GM18502 (cell line): ENCODE results near the gene CHRNE.
"Not testable (repeated sequence)": the region's sequence is repeated elsewhere in the genome, so short reads cannot be mapped to it uniquely, and the experiment has no call there.

Experiments used
- ATAC-seq: cut with Tn5 transposase; IDR thresholded peaks from one replicate; pipeline ENCODE4 v1.9.1; 2021; ENCODE audit warnings: mild to moderate bottlenecking; ENCODE audit not compliant: unreplicated experiment, poor library complexity

Gene CHRNE

DNA sequence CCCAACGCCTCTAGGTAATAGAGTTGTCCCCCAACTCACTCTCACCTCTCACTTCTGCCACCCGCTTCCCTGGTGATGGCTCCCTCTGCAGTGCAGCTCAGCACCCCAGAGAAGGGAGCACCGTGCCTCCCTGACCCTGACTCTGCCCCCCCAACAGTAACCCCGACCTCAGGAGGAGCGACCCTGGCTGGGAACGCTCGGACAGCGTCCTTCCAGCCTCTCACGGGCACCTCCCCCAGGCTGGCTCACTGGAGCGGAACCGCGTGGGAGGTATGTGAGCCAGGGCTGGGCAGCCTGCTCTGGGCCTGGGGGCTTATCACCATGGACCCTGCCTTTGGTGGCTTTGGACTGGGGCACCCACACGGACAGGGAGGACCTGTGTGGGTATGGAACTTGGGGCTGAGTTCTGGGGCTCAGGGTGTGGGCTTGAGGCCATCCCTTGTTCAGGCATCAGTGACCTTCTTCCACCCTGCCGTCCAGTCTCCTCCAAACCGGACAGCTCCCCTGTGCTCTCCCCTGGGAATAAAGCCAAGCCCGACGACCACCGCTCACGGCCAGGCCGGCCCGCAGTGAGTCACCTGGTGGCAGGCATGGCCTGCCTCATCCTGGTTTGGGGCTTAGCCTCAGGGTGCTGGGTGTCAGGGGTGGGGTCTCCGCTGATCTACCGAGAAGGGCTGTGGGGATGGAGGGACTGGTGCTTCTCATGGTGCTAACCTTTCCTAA lies 10.2 kb downstream of the CHRNE start:
- ATAC-seq = no peak

DNA sequence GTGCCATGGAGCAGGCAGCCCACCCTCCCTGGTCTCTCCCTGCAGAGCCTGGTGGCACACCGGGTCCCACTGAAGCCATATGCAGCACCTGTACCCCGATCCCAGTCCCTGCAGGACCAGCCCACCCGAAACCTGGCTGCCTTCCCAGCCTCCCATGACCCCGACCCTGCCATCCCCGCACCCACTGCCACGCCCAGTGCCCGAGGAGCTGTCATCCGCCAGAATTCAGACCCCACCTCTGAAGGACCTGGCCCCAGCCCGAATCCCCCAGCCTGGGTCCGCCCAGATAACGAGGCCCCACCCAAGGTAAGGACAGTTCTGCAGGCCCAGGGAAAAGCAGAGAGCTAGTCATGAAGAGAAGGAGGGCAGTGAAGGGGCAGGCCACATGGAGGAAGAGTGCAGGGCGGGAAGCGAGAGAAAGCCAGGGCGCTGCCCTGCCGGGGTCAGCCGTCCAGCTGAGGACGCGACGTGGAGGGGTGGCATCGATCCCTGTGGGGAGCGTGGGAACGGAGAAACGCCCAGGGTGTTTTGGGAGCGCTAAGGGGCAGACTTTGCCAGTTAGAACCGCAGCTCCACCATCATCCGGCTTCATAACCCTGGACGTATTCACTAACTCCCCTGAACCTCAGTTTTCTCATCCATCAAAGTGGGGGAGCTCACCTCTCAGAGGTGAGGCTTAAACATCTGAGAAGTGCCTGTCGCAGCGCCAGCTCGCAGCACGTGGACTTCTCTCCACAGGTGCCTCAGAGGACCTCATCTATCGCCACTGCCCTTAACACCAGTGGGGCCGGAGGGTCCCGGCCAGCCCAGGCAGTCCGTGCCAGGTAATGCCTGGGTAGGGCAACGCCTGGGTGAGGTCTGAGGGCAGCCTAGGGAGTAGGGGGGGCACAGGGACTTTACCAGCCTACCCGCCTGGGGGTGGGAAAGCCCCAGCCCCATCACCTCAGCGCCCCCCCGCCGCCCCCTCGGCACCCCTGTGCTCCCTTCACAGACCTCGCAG lies 11.2 kb downstream of the CHRNE start:
- ATAC-seq = no peak

DNA sequence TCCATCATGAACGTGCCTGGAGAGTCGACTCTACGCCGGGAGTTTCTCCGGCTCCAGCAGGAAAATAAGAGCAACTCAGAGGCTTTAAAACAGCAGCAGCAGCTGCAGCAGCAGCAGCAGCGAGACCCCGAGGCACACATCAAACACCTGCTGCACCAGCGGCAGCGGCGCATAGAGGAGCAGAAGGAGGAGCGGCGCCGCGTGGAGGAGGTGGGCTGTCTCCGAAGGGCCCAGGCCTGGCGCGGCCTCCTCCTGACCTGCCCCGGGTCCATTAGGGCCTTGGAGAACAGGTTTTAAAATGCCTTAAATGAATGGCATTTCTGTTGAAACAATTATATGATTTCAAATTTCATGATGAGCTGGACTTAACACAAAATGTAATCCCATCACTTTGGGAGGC lies 15.3 kb downstream of the CHRNE start:
- ATAC-seq = no peak

DNA sequence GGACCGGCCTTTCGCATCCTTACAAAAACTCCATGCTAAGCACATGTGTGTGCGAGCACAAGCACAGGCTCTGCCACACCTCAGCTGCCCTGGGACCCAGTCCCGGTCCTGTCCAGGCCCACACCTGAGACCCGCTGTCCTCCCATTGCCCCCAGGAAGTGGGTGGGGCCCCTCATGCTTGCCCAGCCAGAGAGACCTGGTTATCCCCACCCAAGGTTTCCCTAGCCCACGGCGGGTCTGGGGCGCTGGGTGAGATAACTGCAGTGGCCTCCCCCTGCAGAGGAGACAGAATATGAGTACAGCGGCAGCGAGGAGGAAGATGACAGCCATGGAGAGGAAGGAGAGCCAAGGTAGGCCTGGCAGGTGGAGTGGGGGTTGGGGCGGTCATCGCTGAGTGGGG lies 16.1 kb downstream of the CHRNE start:
- ATAC-seq = no peak

DNA sequence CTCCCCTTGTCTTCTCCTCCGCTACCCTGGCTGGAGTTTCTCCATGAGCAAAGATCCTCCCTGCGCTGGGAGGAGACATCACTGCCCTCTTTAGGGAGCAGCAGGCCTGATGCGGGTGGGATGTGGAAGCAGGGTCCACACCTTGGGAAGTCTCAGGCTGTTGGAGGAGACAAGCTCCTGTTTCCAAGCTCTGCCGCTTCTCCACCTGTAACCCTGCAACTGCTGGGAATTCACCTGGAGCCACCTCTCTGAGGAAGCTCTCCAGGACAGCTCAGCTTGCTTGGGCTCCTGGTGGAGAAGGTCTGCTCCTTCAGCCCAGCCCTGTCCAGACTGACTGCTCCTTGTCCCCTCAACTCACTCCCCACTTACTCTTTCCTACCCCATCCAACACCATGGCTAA lies 18.4 kb downstream of the CHRNE start:
- no peak for ATAC-seq

DNA sequence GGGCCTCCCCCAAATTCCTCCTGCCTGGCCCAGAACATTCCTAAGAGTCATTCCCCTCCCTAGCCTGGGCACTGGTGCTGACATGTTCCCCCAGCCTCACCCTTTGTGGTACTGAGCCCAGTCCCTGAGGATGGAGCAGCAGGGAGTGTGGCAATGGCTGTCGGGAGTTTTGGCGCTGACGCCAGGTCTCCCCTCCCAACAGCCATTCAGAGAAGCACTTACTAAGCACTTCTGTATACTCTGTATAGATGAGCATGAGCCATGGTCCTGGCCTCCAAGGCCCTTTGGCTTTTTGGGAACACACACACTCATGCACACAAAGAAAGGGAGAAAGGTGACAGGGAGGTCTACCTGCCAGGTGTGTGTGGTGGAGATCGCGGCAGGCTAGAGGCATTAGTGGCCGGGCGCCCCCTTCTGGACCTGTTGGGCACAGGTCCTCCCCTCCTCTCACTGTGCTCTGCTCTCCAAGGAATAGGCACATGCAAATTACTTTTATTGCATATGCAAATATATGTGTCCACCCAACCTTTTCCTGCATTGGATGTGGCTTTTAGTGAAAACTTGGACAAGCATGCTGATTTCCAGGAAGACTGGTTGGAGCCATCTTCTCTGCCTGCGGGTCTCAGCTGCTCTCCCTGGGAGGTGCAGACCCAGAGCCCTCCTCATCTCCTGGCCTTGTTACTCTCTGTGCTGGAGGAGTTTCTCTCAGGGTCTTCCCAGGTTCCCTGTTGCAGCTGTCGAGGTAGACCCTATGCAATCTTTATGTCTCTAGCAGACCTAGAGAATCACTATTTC lies 20.9 kb downstream of the CHRNE start:
- ATAC-seq = no peak

DNA sequence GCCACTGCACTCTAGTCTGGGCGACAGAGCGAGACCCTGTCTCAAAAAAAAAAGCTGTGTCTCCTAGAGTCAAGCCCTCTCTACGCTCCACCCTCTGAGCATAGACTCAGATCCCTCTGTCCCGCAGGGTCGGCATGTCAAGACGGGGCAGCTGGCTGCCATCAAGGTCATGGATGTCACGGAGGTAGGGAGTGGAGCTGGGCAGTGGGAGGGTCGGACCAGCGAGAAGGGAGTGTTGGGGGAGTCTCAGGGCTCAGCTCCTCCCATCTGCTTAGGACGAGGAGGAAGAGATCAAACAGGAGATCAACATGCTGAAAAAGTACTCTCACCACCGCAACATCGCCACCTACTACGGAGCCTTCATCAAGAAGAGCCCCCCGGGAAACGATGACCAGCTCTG lies 22.0 kb downstream of the CHRNE start:
- no peak for ATAC-seq

DNA sequence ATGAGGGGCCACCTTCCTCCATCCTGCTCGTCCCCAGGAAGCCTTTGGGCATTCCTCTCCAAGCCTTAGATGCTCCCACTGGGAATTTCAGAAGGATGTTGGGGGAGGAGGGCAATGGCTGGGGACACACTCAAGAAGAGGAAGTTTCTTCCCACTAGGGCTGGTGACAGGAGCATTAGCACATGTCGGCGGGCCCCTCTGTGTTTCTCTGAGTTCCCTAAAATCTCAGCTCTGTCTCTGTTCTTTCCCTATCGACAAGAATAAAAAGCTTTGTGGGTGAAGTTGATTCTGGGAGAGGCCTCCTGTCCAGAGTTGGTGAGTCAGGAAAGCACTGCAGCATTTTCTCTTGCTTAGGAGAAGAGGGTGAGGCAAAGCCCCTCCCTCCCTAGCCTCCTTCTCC lies 23.3 kb downstream of the CHRNE start:
- no peak for ATAC-seq

DNA sequence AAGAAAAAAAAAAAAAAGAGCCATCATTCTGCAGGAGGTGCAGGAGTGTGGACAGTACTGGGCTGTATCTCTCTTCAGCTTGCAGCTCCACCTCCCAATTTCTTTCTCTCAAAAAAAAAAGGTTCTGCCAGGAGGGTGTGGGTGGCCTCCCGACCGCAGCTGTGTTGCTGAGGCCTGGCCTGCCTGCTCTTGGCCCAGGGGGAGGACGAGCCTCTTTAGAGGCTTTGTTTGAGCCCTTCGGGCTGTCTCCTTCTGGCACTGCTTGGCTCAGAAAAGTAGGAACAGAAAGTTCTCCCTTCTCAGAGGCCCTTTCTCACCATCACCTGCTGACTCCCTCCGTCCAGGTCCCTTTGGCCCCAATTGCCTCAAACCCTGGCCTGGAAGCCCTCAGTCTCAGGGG lies 25.8 kb downstream of the CHRNE start:
- no peak for ATAC-seq

DNA sequence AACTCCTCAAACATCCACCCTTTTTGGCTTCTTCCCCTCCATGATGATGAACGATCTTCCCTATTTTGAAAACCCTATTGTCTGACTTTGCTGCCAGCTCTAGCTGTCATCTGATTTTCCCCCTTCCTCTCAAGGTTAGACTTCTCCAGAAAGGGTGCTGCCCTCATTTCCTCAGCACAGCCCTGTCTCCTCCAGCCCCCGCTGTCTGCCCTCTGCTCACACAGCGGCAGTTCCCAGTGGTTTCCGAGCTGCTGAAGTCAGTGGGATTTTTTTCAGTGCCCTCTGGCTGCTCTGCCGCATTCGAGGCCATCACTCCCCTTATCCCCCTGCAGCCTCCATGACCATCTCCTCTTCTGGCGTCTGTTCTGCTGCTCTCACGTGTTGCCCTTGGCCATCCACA lies 30.1 kb downstream of the CHRNE start:
- ATAC-seq = no peak

DNA sequence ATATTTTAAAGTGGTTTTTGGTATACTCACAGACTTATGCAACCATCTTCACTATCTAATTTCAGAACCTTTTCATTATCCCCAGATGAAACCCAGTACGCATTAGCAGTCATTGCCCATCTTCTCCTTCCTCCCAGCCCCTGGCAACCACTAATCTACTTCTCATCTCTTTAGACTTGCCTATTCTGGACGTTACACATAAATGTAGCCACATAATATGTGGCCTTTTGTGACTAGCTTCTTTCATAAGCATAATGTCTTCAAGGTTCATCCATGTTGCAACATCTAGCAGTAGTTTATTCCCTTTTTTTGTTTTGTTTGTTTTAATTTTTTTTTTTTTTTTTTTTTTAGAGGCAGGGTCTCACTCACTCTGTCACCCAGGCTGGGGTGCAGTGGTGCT lies 32.0 kb downstream of the CHRNE start:
- no peak for ATAC-seq

DNA sequence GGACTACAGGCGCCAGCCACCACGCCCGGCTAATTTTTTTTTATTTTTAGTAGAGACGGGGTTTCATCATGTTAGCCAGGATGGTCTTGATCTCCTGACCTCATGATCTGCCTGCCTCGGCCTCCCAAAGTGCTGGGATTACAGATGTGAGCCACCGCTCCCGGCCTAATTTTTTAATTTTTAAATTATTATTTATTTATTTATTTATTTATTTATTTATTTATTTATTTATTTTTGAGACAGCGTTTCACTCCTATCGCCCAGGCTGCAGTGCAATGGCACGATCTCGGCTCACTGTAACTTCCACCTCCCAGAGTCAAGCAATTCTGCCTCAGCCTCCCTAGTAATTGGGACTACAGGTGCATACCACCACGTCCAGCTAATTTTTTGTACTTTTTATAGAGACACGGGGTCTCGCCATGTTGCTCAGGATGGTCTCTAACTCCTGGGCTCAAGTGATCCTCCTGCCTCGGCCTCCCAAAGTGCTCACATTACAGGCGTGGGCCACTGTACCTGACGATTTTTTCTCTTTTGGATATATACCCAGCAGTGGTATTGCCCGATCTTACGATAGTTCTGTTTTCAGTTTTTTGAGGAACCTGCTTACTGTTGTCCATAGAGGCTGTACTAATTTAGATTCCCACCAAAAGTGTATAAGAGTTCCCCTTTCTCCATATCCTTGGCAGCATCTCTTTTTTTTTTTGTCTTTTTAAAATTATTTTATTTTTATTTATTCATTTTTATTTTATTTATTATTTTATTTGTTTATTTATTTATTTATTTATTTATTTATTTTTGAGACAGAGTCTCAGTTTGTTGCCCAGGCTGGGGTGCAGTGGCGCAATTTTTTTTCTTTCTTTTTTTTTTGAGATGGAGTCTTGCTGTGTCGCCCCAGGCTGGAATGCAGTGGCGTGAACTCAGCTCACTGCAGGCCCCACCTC lies 33.6 kb downstream of the CHRNE start:
- ATAC-seq = not testable (repeated sequence)

DNA sequence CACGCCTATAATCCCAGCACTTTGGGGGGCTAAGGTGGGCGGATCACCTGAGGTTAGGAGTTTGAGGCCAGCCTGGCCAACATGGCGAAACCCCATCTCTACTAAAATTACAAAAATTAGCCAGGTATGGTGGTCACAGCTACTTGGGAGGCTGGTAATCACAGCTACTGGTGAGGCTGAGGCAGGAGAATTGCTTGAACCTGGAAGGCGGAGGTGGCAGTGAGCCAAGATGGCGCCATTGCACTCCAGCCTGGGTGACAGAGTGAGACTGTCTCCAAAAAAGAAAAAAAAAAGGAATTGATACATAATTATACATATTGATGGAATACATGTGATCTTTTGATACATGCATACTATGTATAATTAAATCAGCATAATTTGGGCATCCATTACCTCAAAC lies 35.4 kb downstream of the CHRNE start:
- ATAC-seq = not testable (repeated sequence)

DNA sequence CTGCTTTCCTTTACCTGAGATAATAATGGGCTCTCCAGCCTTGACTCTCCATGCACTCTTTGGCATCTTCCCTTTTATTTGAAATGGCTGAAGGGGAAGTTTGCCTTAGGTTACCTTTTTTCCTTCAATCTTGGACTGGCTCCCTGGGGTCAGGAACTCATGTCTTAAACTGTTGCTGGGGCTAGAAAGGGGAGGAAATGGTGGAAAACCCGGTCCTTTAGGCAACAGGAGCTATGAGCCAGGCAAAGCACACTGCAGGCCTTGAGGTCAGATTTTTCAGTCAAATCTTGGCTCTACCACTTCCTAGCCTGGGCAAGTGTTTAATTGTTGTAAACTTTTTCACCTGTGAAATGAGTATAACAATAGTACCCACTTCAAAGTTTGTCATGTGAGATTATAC lies 39.6 kb downstream of the CHRNE start:
- no peak for ATAC-seq

DNA sequence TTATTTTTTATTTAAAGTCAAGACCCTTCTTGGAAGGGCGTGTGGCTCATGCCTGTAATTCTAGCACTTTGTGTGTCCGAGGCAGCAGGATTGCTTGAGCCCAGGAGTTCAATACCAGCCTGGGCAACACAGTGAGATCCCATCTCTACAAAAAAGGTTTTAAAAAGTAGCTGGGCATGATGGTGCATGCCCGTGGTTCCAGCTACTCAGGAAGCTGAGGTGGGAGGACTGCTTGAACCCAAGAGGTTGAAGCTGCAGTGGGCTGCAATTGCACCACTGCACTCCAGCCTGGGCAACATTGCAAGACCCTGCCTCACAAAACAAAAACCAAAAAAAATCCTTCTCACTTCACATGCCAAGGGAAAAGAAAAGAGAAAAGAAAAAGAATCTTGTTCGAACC lies 40.2 kb downstream of the CHRNE start:
- no peak for ATAC-seq

DNA sequence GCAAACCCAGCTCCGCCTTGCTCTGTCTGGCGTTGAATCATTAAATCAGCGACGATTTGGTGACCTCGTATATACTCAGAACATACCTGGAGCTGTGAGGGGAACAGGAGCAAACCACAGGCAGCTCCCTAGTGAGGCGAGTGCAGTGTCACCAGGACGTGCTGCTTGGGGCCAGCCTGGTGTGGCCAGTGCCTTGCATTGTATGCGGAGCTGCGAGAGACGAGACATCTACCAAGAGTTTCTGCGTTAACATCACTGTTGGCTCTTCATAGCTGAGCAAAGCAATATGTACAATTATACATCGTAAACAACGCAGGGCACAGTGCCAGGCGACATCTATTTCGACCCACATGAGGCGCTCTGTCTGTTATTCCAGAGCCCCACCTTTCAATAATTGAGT lies 41.8 kb downstream of the CHRNE start:
- no peak for ATAC-seq

DNA sequence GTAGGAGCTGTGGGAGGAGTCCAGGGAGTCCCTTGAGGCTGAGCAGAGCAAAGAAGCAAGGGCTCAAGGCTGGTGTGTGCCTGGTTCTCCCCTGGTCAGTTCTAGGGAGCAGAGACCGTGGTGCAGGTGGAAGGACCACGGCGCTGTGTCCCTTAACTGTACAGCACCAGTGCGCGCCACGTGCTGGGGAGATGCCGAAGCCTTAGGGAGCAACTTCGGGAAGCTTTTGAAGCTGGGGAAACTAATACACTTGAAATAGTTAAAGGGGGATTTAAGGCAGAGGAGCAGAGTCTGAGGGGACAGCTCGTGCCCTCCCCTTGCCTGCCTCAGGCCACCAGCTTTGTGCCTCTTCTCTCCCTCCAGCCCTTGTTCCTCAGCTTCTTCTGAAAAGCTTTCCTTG lies 42.2 kb downstream of the CHRNE start:
- ATAC-seq = no peak

DNA sequence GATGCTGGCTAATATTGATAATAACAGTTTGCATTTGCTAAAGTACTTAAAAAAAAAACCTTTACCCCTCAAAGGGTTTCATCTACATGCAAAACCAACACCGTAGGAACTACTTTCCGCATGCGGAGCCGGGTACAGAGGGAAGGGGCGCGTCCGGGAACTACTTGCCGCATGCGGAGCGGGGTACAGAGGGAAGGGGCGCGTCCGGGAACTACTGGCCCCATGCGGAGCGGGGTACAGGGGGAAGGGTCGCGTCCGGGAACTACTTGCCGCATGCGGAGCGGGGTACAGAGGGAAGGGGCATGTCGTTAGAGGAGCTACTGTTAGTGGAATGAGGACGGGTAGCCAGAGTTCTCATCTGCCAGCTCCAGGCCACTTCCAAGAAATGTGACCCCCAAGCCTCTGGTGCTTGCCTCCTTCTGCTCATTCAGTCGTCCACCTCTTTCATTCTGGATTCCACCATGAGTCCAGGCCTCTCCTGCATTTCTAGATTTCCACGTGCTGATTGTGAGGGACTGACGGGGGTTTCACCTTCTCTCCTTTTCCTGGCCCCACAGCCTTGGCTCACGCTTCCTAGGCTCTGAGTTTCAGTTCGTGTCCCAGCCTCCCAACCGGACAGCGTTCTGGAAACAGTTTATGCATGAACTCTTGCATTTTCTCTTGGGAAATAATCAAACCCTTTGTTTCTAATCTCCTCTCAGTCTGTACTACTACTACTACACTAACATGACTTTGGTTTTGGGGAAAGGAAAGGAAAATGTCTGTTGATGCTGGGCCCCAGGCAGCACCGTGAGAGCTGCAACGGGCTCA lies 42.9 kb downstream of the CHRNE start:
- no peak for ATAC-seq

DNA sequence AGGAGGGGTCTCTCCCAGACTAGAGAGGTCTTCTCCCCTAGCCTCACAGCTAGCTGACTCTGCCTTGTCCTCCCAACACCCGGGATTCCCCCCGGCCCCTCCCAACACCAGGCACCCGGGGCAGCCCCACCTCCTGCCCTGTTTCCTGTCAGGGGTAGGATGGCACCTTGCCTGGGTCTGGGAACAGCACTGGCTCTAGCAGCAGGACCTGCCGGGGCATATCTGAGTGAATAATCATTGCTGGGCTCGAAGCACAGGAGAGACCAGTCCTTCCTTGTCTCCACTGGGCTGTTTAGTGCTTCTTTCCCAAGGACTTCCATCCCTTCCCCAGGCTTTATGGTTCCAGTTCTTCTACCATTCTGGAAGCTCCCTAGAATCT lies 44.0 kb downstream of the CHRNE start:
- ATAC-seq = no peak
